HG02642 (cell line): ENCODE results near the gene CHI3L2.

Experiments used
- ATAC-seq: cut with Tn5 transposase; IDR thresholded peaks from one replicate; pipeline ENCODE4 v1.9.1; 2021; ENCODE audit warnings: mild to moderate bottlenecking; ENCODE audit not compliant: unreplicated experiment, poor library complexity

The CHI3L2 gene

GRCh38 chr1:111227434-111227833 is at the start of gene CHI3L2:
TSS of gene CHI3L2 (plus strand) at chr1:111227713. CDS start at chr1:111227730, 17 bp downstream.
- ATAC-seq: no peak

DNA sequence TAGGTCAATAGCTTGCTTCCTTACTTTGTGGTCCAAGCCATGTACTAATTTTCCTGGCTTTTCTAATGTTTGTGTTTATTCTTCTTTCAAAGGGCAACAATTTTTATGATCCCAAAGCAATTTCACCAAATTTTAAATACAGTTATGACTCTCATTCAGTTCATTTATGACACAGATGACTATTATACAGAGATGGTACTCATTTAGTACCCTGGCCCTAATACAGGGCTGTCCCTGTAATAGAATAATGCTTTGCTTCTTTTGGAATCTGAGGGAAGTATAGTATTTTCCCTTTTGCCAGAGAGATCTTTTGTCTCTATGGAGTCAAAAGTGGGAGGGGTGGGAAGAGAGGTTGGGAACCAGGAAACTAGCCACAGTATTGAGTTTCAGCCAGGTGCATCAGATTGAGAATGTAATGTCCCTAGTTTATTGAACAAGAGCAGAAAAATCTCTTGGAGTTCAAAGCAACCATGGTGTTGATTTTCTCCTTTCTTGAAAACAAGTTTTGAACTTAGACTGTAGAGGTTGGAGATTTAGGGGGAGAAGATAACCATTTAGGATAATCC is 47.5 kb upstream of the CHI3L2 start:
- no peak for ATAC-seq

DNA sequence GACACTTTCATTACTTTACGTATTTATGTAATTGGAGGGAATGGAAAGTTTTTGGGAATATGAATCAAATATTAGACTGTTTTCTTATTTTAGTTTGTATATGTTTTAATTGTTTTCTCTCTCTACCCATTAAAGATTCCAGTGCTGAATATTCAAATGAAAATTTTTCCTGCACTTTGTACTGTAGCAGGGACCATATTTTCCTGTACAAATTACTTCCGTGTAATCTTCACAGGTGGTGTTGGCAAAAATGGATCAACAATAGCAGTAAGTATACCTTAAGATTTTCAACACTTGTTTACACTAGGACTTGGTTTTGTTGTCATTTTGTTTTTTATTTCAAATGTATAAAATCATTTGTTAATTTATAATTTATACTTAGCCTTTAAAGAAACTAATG is 45.5 kb upstream of the CHI3L2 start:
- ATAC-seq: no peak

DNA sequence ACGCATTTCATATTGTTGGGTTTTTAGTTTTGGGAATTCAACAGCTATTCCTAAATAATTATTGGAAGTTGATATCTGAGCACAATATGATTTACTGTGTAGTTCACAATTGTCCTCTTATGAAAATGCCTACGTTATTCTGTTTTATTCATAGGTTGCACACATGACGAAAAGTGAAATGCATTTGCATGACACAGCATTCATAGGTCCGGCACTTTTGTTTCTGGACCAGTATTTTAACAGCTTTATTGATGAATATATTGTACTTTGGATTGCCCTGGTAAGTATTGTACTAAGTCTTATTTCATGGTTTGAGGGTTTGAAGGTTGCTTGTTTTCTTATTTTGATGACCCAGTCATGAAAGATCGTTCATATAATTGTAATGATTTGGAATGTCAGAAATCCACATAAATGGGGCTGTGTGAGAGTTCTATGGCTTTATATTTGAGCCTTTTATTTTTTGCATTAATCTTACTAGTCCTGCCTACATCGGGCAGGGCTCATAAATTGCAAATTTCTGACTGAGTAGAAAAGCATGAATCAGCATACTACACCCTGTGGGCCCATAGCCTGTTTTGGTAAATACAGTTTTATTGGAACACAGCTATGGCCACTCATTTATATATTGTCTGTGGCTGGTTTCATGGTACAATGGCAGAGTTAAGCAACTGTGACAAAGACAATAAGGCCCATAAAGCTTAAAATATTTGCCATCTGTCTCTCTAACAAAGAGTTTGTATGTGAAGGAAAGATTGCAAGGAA is 44.0 kb upstream of the CHI3L2 start:
- ATAC-seq: no peak

GRCh38 chr1:111184663-111185062 is 42.9 kb upstream of the CHI3L2 start:
- no peak for ATAC-seq

GRCh38 chr1:111190931-111191451 is 36.5 kb upstream of the CHI3L2 start:
- ATAC-seq: no peak

DNA sequence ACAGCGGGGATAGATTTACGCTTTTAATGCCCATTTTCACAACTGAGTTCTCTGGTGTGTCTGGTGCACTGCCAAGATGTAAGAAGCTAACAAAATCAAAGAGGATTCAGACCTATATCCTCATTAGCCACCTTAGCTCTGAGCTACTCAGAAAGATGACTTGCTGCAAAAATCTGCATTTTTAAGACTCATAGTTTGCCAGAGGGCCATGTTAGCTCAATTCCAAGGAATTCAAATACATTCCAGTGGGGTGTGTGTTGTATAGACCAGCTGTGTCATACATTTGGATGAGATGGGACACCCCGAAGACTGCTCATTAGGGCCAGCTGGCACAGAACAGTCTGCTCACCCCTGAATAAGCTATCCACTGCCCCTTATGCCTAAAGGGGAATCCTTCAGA is 36.0 kb upstream of the CHI3L2 start:
- ATAC-seq: no peak

DNA sequence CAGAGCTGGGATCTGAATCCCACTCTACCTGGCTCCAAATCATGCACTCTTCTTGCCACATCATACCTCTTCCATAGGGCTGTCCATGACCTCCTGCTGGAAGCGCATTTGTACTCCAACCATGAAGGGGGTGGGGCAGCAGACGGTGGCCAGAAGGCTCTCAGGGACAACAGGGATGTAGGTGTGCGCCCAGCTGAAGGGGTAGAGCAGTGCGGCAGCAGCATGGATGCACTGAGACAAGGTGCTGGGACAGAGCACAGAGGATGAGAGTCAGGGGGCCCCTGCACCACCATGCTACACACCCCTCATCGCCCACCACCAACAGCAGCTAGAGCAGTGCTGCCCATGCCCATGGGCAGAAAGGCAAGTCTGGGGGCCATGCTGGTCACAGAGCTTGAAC is 35.4 kb upstream of the CHI3L2 start:
- ATAC-seq: no peak

GRCh38 chr1:111192658-111193519 is 34.6 kb upstream of the CHI3L2 start:
- ATAC-seq: no peak

- no peak for ATAC-seq
Observed at GRCh38 chr1:111193712-111194480, 33.6 kb upstream of the CHI3L2 start.

DNA sequence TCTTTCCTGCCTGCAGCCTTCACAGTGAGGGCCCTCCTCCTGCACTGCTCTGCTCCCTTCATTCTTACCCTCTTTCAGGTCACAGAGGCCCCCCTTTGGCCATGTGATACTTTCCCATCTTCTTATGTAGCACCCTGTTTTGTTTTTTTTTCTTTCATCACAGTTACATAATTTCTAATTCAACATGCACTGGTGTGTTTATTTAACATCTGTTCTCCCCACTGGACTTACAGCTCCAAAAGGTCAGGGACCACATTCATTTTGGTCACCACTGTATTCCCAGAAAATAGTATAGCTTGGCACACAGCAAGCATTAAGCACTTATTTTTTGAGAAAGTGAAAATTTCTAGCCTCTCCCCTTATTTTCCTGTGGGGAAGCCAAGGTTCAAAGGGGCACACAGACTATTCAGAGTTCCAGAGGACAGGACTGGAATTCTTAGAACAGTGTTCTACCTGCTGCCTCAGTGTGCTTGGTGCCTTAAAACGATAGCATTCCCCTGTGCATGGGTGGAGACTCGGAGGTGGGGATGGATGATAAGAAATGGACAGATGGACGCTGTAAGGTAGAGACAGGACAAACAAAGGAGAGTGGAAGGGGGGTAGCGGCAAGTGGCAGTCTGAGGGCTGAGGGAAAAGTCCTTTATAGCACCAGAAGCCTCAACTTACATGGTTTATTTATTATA is 32.4 kb upstream of the CHI3L2 start:
- no peak for ATAC-seq

- ATAC-seq: no peak
Observed at GRCh38 chr1:111196213-111196612, 31.3 kb upstream of the CHI3L2 start.

GRCh38 chr1:111197598-111198284 is 29.8 kb upstream of the CHI3L2 start:
- no peak for ATAC-seq

GRCh38 chr1:111198836-111199235 is 28.7 kb upstream of the CHI3L2 start:
- ATAC-seq: no peak

DNA sequence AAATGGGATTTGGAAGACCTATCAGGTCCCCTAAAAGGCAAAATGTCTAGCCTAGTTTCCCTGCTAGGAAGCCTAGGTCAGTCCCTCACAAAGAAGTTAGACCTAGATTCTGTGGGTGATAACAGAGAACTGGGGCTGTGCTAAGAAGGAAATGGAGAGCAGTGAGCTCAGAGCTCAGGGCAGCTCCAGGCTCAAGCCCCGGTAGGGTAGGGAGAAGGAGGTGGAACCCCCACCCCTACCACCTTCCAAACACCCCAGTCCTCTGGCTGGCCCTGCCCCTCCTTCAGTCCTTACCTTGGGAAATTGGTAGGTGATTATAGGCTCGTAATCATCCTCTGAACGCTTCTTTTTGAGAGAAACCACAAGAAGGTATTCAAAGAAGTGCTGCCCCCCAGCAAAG is 28.2 kb upstream of the CHI3L2 start:
- no peak for ATAC-seq

- no peak for ATAC-seq
Observed at GRCh38 chr1:111199881-111200801, 27.4 kb upstream of the CHI3L2 start, which contains the start of gene DENND2D. TSS of gene DENND2D (minus strand) at chr1:111200646. CDS start at chr1:111200459, 187 bp downstream.

DNA sequence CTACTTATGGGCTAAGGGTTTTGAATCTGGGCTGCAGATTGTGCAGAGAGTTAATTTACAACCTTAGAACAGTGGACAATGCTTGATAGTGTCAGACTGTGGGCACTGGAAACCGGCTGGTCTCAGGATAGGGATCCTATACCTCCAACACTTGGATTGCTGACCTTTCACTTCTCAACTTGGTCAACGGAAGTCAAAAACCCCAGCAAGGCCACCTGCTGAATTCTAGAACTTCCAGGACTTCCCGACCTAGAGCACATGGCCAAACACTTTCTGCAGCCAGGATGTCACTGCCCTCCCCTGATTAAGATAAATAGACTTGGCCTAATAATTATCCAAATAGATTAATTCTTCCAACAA is 26.7 kb upstream of the CHI3L2 start:
- ATAC-seq: no peak
